ENCODE measurements around the gene RBM38.

The RBM38 gene

GRCh38 chr20:57384953-57385761 lies 6.0 kb upstream of the RBM38 start:
- no peaks in the 10 kb centered on the region for H3K9me3 ChIP-seq (ENCODE audit: low read depth, low read length)
- H3K4me3 ChIP-seq = no peak overlapping the region
- peaks cover 3% of the 10 kb centered on the region; the same call in 1 of the 2 replicates for H3K36me3 ChIP-seq (ENCODE audit: insufficient read depth, low read length)
- H3K27ac ChIP-seq = no peak overlapping the region
- TF ChIP-seq FOXP2 (optimal IDR thresholded peaks at IDR 0.05; ENCODE audit: control extremely low read depth, extremely low read length, insufficient read depth) = no peak
- TF ChIP-seq POLR2AphosphoS5 (IDR thresholded peaks at IDR 0.05; ENCODE audit: borderline replicate concordance, low read depth, low read length) = no peak
- no peak for DNase-seq (ENCODE audit: low read depth, low spot score)
- H3K9ac ChIP-seq (ENCODE audit: insufficient read length) = no peak overlapping the region

- H3K4me3 ChIP-seq = no peak overlapping the region
- no peak overlapping the region for H3K27ac ChIP-seq
- no peaks in the 10 kb centered on the region for H3K9me3 ChIP-seq (ENCODE audit: low read depth, low read length)
- H3K36me3 ChIP-seq (ENCODE audit: insufficient read depth, low read length) = 0 out of 2 replicates have a peak, but pooled peaks cover 3% of the 10 kb centered on the region
- H3K9ac ChIP-seq (ENCODE audit: insufficient read length) = no peak overlapping the region
- no peak for DNase-seq (ENCODE audit: low read depth, low spot score)
- TF ChIP-seq FOXP2 (optimal IDR thresholded peaks at IDR 0.05; ENCODE audit: control extremely low read depth, extremely low read length, insufficient read depth) (no peak), EZH2 (IDR thresholded peaks at IDR 0.05) (no peak), POLR2AphosphoS5 (IDR thresholded peaks at IDR 0.05; ENCODE audit: borderline replicate concordance, low read depth, low read length) (no peak)
These were observed 5.3 kb upstream of the RBM38 start for GRCh38 chr20:57385940-57386339.

DNA sequence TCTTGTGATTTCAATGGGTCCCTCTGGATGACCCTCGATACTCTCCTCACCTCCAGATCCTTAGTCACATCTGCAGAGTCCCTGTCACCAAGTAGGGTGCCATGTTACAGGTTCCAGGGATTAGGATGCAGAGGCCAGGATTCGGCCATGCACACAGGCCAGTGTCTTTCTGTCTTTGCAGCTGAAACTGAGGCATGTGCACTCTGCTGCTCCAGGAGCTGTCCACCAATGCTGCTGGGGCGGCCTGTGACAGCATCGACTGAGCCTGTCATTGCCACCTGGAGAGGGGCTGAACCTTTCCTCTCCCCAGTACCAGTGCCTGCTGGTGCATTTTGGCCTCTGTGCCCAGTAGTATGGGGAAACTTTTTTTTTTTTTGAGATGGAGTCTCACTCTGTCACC lies 4.4 kb upstream of the RBM38 start:
- no peak for DNase-seq (ENCODE audit: low read depth, low spot score)
- no peak overlapping the region for H3K9ac ChIP-seq (ENCODE audit: insufficient read length)
- no peak for TF ChIP-seq FOXP2 (optimal IDR thresholded peaks at IDR 0.05; ENCODE audit: control extremely low read depth, extremely low read length, insufficient read depth)
- no peak for TF ChIP-seq POLR2AphosphoS5 (IDR thresholded peaks at IDR 0.05; ENCODE audit: borderline replicate concordance, low read depth, low read length)
- no peak for TF ChIP-seq EZH2 (IDR thresholded peaks at IDR 0.05)
- no peaks in the 10 kb centered on the region for H3K9me3 ChIP-seq (ENCODE audit: low read depth, low read length)
- H3K36me3 ChIP-seq (ENCODE audit: insufficient read depth, low read length) = 0 out of 2 replicates have a peak, but pooled peaks cover 3% of the 10 kb centered on the region
- no peak overlapping the region for H3K4me3 ChIP-seq
- H3K27ac ChIP-seq = no peak overlapping the region

DNA sequence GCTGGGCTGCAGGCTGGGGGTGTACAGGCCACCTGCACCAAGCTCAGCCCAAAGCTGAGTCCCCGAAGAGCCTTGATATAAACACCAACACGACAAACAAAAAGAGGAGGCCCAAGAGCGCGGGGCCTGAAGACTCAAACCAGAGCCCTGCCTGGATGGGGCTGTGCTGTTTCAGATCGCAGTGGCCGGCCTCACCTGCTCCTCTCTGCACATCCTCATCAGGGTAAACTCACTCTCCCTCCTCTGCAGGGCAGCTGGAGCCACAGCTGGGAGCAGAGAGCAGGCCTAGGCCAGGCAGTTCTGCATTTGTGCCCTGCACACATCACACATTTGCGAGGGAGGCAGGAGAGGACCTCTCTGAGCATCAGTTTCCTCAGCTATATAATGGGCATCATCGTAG lies 3.7 kb upstream of the RBM38 start:
- TF ChIP-seq FOXP2 (optimal IDR thresholded peaks at IDR 0.05; ENCODE audit: control extremely low read depth, extremely low read length, insufficient read depth) (no peak), POLR2AphosphoS5 (IDR thresholded peaks at IDR 0.05; ENCODE audit: borderline replicate concordance, low read depth, low read length) (no peak), EZH2 (IDR thresholded peaks at IDR 0.05) (no peak)

DNA sequence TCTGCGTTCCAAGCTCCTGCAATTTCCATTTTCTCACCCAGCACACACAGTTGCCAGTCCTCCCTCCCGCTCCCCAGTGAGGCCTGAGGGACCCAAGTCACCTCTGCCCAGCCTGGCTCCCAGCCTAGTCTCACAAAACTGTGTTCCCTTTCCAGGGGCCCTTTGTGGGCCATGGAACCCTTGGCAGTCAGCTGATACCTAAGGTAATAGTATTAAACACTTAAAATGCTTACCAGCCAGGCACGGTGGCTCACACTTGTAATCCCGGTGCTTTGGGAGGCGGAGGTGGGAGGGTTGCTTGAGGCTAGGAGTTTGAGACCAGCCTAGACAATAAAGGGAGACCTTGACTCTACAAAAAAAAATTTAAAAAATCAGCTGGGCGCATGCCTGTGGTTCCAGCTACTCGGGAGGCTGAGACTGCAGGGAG lies 3.2 kb upstream of the RBM38 start:
- no peak for DNase-seq (ENCODE audit: low read depth, low spot score)
- H3K4me3 ChIP-seq = no peak overlapping the region
- H3K36me3 ChIP-seq (ENCODE audit: insufficient read depth, low read length) = peaks cover 9% of the 10 kb centered on the region
- H3K9me3 ChIP-seq (ENCODE audit: low read depth, low read length) = no peaks in the 10 kb centered on the region
- TF ChIP-seq POLR2AphosphoS5 (IDR thresholded peaks at IDR 0.05; ENCODE audit: borderline replicate concordance, low read depth, low read length) (no peak), EZH2 (IDR thresholded peaks at IDR 0.05) (no peak), FOXP2 (optimal IDR thresholded peaks at IDR 0.05; ENCODE audit: control extremely low read depth, extremely low read length, insufficient read depth) (no peak)
- no peak overlapping the region for H3K9ac ChIP-seq (ENCODE audit: insufficient read length)
- H3K27ac ChIP-seq = 0 out of 2 replicates have a peak overlapping the region, but pooled peaks have one; percentile 16

More for the DNA sequence above, 3.7 kb upstream of the RBM38 start:
- H3K9me3 ChIP-seq (ENCODE audit: low read depth, low read length) = no peaks in the 10 kb centered on the region
- H3K4me3 ChIP-seq = no peak overlapping the region
- H3K9ac ChIP-seq (ENCODE audit: insufficient read length) = no peak overlapping the region
- H3K27ac ChIP-seq = no peak overlapping the region
- DNase-seq (ENCODE audit: low read depth, low spot score) = no peak
- H3K36me3 ChIP-seq (ENCODE audit: insufficient read depth, low read length) = peaks cover 4% of the 10 kb centered on the region; the same call in 1 of the 2 replicates

DNA sequence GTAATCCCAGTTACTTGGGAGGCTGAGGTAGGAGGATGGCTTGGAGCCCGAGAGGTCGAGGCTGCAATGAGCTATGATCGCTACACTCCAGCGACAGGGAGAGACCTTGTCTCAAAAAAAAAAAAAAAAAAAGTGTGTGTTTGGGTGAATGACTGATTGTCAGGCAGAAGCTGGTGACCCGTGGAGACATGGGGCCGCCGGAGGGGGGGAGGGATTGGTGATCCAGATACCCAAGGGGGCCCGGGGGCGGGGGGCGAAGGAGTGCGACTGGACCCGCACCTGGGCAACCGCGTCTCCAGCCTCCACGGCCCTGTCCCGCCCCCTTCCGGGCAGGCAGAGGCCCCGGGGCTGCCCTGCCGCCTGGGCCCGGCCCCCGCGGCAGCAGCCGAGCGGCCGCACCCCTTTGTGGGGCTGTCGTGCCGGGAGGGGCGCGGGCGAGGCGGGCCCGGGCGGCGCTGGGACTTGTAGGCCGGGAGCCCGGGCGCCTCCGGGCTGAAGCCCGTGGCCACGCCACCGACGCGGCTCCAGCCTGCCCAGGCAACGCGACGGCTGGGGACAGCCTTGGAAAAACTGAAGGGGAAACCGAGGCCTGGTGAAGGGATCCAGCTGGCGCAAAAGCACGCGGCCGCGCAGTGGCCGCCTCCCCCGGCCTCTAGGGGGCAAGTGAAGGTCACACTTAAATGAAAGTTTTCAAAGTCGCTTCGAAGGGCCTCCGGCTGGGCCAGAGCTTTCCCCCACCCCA lies 2.1 kb upstream of the RBM38 start:
- no peak for DNase-seq (ENCODE audit: low read depth, low spot score)
- peaks cover 21% of the 10 kb centered on the region for H3K36me3 ChIP-seq (ENCODE audit: insufficient read depth, low read length)
- H3K4me3 ChIP-seq = no peak overlapping the region
- no peaks in the 10 kb centered on the region for H3K9me3 ChIP-seq (ENCODE audit: low read depth, low read length)
- TF ChIP-seq EZH2 (IDR thresholded peaks at IDR 0.05) = no peak
- no peak for TF ChIP-seq FOXP2 (optimal IDR thresholded peaks at IDR 0.05; ENCODE audit: control extremely low read depth, extremely low read length, insufficient read depth)
- no peak for TF ChIP-seq POLR2AphosphoS5 (IDR thresholded peaks at IDR 0.05; ENCODE audit: borderline replicate concordance, low read depth, low read length)
- H3K27ac ChIP-seq = no peak overlapping the region
- H3K9ac ChIP-seq (ENCODE audit: insufficient read length) = no peak overlapping the region

- peak overlapping the region; percentile 64 for H3K27ac ChIP-seq
- no peak overlapping the region for H3K4me3 ChIP-seq
- DNase-seq (ENCODE audit: low read depth, low spot score) = no peak
- H3K9me3 ChIP-seq (ENCODE audit: low read depth, low read length) = no peaks in the 10 kb centered on the region
- peak overlapping the region; percentile 53 for H3K9ac ChIP-seq (ENCODE audit: insufficient read length)
- no peak for TF ChIP-seq EZH2 (IDR thresholded peaks at IDR 0.05)
- TF ChIP-seq FOXP2 (optimal IDR thresholded peaks at IDR 0.05; ENCODE audit: control extremely low read depth, extremely low read length, insufficient read depth) = no peak
- no peak for TF ChIP-seq POLR2AphosphoS5 (IDR thresholded peaks at IDR 0.05; ENCODE audit: borderline replicate concordance, low read depth, low read length)
- peaks cover 29% of the 10 kb centered on the region for H3K36me3 ChIP-seq (ENCODE audit: insufficient read depth, low read length)
These were observed 1.2 kb upstream of the RBM38 start for GRCh38 chr20:57389695-57390603.

Data from SK-N-MC (cell line).